HG03066 (cell line): Measurements from ENCODE around the gene KRT80.

ENCODE experiments used
- ATAC-seq: cut with Tn5 transposase; IDR thresholded peaks from one replicate; pipeline ENCODE4 v1.9.1; 2021; ENCODE audit warnings: low read depth; ENCODE audit not compliant: unreplicated experiment

The KRT80 gene

DNA sequence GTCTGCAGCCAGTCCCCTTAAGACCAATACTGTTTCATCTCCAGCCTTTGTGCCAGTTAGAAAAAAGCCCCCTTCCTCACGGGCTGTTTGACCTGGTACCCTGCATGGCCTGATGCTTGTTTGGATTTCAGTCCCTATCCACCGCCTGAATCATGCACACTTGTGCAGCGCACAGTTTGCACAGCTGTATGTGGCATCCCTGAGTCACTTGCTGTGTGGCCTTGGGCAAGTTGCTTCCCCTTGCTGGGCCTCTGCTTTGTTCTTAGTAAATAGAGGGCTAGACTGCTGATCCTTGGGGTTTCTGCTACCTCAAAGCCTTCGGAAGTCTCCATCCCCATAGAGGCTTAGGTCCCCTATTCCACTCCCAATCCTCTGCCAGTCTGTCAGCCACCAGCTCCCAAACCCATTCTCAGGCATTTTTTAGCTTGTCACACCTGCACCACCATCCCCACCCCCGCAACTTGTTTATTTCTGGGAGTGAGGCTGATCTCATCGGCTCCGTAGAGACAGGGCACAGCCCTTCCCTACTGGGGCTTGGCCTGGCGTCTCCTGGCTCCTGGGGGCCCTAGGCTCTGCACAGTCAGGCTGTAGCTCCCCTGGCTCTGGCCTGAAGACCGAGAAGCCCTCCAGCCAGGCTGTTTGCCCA is 8.8 kb downstream of the KRT80 start:
- ATAC-seq: no peak

DNA sequence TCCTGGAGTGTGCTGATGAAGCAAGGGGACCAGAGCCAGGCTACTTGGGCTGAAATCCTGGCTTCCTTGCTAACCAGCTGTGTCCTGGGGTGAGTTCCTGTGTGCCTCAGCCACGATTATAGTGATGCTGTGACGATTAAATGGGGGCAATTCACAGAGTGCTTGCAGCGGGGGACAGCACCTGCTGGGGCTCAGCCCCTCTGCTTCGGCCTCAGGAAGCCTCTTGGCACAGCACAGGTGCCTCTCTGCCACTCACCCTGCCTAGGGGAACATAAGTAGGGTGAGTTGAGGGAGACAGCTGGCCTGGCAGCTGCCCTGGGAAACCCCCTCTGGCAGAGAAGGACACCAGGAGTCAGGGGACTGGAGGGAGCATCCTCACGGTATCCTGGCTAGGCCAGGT is 9.4 kb downstream of the KRT80 start:
- no peak for ATAC-seq

GRCh38 chr12:52181746-52182145 is 10.1 kb downstream of the KRT80 start:
- no peak for ATAC-seq

DNA sequence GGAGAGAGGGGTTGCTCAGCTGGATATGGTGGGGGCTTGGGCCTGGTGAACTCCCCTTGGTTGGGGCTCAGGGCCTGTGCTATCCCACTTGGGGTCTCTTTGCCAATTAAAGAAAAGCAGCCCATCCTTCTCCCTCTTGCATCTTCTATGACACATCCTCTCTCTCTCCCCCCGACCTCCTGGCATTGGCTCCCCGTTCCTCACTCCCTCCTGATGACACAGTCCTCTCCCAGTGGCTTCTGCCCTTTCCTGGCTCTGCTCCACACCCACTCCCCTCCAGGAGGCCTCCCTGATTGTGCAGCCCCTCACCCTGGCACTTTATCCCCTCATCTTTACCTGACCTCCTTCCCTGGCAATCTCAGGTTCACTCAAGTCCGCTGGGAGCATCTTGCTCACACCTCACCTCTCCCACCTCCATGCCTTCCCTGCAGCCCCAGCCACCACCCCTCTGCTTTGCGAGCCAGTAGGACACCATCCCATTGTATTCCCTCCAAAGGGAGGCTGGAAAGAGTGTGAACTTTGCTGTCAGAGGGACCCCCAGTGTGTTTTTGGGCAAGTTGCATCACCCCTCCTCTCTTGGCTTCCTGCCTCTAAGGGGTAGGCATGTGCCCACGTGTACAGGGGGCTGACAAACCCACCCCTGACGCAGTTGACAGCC is 10.7 kb downstream of the KRT80 start:
- no peak for ATAC-seq

DNA sequence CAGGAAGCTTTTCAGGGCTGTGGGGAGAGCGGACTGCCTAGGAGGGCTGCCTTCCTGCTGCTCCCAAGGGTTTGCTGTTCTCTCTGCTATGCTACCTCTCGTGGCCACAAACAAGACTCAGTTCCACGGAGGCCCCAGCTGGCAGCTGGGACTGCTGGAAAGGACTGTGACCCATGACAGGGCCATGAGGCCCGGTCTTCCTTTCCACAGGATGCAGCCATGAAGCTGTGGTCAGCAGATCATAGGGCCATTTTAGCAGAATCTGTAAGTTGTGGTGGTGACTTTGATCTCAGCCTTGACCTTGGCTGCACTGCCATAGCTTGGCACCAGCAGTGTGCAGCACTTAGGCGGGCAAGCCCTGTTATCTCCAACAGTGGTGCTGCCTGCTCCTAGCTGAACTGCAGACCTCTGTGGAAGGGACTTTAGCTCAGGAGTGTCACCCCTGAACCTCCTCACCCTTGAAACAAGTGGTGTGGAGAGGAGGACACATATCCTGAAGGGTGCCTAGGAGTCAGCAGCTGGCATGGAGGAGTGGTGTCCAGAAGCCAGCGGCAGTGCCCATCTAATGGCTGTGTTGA is 12.3 kb downstream of the KRT80 start:
- no peak for ATAC-seq

- ATAC-seq: no peak
These were observed 12.8 kb downstream of the KRT80 start for GRCh38 chr12:52178984-52179383.

GRCh38 chr12:52178443-52178842 is 13.4 kb downstream of the KRT80 start:
- ATAC-seq: no peak

DNA sequence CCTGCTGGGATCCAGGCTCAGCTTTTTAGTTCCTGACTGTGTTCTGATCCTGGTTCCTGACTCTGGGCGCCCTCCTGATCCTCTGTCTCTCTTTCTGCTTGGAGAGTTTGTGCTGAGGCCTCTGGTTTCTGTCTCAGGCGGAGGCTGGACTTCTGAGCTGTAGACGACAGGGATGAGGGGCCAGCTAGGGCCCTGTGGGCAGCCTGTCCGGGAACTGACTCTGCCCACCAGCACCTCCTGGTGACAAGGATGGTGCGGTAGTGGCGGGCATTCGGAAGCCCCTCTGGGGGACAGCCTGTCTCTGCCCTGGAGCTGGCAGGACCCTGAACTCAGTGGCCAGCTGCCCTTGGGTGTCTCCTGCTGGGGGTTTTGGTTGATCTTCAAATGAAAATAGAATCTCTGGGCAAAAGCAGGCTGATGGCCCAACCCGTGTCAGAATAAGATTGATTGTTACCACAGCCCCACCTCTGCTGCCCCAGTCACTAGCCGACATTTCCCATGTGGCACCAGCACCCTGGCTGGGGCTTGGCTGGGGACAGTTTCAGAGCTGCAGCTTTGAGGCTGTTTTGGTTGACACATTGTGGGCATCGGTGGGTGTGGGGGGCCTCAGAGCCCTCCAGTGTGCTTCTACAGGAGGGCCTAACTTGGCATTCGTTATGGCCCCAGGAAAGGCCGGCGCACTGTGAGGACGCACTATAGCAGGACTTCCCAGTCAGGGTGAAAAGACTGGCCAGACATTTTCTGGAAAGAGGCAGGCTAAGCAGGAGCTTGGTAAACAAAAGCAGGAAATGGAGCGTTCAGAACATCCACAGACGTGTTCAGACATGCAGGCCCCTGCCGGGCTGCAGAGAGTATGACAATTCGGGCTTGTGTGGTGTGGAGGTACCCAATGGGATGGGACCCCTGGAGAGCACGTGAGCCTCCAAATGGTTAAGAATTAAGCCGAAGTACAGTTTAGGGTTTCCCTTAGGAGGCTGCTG is 16.2 kb downstream of the KRT80 start:
- no peak for ATAC-seq

DNA sequence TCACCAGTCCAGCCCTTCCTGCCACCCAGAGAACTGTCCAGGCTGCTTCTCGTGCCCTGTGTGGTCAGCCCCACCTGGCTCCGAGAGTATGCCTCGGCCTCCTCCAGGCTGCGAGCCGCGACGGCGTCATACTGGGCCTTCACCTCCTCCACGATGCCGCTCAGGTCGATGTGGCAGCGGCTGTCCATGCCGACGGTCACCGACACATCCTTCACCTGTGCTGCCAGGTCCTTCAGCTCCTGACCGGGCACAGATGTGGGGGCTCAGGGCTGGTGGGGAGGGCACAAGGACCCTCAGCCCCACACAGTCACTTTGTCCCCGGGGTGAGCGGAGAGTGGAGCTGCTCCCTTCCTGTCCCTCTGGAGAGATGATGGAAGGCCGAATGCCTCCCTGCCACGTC is 18.3 kb downstream of the KRT80 start:
- no peak for ATAC-seq

DNA sequence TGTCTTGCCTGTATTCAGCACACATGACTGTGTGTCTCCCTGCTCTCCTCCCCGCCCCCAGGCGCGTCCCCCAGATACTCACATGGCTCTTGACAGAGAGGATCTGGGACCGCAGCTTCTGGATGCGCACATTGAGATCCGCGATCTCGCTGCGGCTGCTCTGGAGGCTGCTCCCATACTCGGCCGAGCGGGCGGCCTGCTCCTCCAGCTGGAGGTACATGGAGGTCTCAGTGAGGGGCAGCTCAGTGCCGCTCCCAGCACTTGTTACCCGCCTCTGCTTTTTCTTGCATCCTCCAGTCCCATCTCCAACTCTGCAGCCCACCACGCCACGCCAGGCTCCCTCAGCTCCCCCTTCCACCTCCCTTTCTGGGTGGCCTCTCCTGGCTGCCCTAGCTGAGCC is 18.9 kb downstream of the KRT80 start:
- no peak for ATAC-seq

DNA sequence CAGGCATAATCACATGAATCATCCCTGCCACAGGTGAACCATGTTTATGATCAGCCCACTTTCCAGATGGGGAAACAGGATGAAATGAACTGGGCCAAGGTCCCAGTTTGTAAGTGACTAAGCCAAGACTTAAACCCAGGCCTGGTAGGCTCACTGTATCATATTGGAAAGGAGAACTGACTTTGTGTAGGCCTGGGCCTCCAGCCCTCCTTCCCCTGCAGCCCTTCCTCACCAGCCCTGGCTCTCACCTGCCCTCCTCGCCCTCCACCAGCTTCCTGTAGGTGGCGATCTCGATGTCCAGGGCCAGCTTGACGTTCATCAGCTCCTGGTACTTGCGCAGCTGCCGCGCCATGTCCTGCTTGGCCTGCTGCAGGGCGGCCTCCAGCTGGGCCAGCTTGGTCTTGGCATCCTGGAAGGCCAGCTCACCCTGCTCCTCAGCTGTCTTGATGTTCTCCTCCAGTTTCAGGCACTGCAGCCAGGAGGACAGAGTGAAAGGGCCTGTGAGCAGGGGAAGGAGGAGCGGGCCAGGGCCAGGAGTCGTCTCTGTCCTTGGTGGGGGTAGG is 19.8 kb downstream of the KRT80 start:
- no peak for ATAC-seq

- no peak for ATAC-seq
These were observed 21.0 kb downstream of the KRT80 start for GRCh38 chr12:52170827-52171226.

DNA sequence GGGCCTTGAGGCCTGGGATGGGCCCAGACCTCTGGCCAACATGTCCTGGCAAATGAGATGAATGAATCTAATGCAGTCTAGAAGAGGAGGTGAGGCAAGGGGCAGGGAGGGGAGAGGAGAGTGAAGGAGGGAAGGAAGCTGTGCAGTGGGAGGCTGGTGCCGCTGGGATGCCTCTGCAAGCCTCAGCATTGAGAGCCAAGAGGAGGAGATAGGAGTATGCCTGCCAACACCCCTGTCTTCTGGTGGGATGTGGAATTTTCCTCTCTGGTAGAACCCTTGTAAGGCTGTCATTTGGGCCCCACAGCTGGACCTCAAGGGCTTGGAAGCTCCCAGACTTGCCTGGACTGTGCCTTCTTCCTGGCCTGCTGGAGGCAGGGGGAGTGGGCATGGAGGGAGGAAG is 21.9 kb downstream of the KRT80 start:
- ATAC-seq: no peak

DNA sequence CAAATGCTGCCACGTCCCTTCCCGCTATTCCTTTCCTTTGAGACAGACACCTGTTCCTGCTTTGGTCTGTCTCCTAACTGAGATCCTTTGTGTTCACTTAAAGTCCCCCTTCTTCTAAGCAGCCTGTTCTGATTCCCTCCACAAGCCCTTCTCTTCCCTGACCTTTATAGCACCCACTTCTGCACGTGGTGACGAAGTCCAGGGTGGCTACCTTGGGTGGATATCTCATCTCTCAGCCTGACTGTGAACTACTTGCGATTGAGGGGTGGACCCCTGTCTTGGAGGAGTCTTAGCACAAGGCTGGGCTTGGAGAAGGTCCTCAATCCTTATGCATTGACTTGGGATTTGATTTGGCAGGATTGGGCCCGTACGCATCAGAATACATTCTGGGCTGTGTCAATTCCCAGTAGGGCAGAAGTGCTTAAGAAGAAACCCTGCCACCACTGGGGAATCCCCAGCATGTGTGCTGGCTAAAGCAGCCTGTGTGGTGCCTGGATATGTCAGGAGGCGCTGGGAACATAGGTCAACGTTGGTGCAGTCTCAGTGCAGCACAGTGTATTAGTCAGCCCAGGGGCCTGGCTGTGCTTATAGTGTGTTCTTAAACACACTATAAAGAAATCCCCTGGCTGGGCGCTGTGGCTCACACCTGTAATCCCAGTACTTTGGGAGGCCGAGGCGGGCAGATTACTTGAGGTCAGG is 23.6 kb downstream of the KRT80 start:
- no peak for ATAC-seq

DNA sequence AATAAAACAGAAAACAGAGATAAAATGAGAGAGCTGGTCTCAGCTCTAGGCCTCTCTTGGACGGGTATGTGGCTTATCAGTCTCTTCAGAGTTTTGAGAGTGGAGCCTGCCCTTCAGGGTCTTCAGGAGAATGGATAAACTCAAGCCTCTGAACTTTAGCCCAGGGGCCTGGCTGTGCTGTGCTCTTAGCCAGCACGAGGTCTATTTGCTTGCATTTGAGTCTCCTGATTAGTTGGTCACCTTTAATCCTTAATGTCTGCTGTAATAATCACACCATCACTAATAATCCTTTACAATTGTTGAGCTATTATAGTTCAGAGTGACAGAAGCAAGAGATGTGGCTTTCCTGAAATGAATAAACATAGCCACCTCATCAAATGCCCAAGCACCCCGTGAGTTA is 24.3 kb downstream of the KRT80 start:
- ATAC-seq: no peak

- ATAC-seq: no peak
These were observed 25.1 kb downstream of the KRT80 start for GRCh38 chr12:52166672-52167071.

- no peak for ATAC-seq
These were observed 26.5 kb downstream of the KRT80 start for GRCh38 chr12:52165096-52165855.

- ATAC-seq: no peak
These were observed 27.2 kb downstream of the KRT80 start for GRCh38 chr12:52164624-52165023.

DNA sequence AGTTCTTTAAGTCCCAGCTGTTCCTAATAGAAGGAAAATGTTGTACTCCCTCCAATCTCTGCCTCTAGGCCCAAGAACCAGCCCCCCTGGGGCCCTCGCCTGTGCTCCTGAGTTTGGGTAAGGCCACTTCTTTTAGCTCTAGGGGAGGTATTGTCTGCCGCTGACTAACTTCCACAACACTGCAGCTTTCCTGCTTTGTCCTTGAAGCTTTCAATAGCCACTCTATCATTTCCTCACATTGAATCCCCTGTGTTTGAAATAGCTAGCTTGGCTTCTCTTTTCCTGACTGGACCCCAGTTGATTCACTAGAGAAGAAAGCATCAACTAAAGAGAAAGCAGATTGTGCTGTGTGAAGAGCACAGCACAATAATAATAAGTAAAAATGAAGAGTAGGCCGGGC is 28.8 kb downstream of the KRT80 start:
- ATAC-seq: no peak
